Endothelial cell of umbilical vein (primary cell): Measurements from ENCODE around the gene ARNT2.

Source experiments
- CTCF ChIP-seq, 2 donors: IDR thresholded peaks; 1 replicate in 1 of 2; 2 replicates in 1 of 2; pipeline ENCODE4 v1.5.1; 2011; ENCODE audit warnings: low read length in 2 of 2, mild to moderate bottlenecking in 2 of 2, moderate library complexity in 2 of 2, control low read depth in 1 of 2, inconsistent platforms in 1 of 2, low read depth in 1 of 2; ENCODE audit not compliant: insufficient read depth in 1 of 2; ENCODE audit errors: extremely low read depth in 1 of 2
- EZH2 ChIP-seq: IDR thresholded peaks from 2 replicates; pipeline ENCODE4 v1.6.1; 2012; ENCODE audit warnings: borderline replicate concordance, low read depth, mild to moderate bottlenecking, moderate library complexity, low read length, inconsistent platforms; ENCODE audit not compliant: severe bottlenecking
- FOS ChIP-seq: IDR thresholded peaks from 2 replicates; pipeline ENCODE4 v1.6.1; 2011; ENCODE audit warnings: mild to moderate bottlenecking, low read length, moderate library complexity, borderline replicate concordance; ENCODE audit not compliant: insufficient read depth
- GATA2 ChIP-seq: IDR thresholded peaks from 2 replicates; pipeline ENCODE4 v1.7.0; 2011; ENCODE audit warnings: low read depth, mild to moderate bottlenecking, moderate library complexity, mixed read lengths, low read length; ENCODE audit not compliant: insufficient read length, insufficient read depth
- POLR2A ChIP-seq: IDR thresholded peaks from 2 replicates; pipeline ENCODE4 v1.6.1; 2012; ENCODE audit warnings: low read depth, mild to moderate bottlenecking, control low read depth, low read length
- TF ChIP-seq, protein P1 (sequence below): IDR thresholded peaks from 2 replicates; pipeline ENCODE4 v1.6.1; 2011; ENCODE audit not compliant: insufficient read depth, insufficient read length

DNA sequence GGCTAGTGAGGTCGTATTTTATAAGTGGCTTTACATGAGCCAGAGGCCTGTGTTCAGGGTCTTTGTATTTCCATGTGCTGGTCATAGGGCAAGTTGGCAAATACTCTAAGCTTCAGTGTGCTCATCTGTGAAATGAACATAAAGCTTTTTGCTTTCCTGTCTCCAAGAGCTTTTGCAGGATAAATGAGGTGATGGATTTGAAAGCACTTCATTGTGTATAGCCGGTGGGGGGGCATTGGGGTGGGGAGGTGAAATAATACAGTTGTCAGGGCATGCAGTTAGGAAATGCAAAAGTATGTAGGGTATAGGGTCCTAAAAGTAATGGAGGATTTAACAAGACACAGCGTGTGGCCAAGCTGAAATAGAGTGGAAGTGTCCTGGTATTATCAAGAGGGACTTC lies 67.7 kb downstream of the ARNT2 start:
- no peak for TF ChIP-seq POLR2A
- TF ChIP-seq CTCF (IDR thresholded peaks at IDR 0.05; ENCODE audit: extremely low read depth in 1 of 2, insufficient read depth in 1 of 2, low read depth in 1 of 2, low read length in 2 of 2) = no peak
- no peak for TF ChIP-seq EZH2
- no peak for TF ChIP-seq GATA2
- TF ChIP-seq FOS = no peak
- TF ChIP-seq, protein P1, sequence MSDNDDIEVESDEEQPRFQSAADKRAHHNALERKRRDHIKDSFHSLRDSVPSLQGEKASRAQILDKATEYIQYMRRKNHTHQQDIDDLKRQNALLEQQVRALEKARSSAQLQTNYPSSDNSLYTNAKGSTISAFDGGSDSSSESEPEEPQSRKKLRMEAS = no peak
